Heart left ventricle (tissue), 13 donors: Measurements from ENCODE around the gene SSR1.

ENCODE experiments used
- CTCF ChIP-seq, 12 donors: fragments of 200-600 bp; sonication (generic) in 4 of 12; IDR thresholded peaks; one replicate each; pipeline versions ENCODE4 v1.5.0 to v1.8.0; 2018 to 2022; ENCODE audit warnings: antibody characterized with exemption in 12 of 12, mild to moderate bottlenecking in 5 of 12
- POLR2A ChIP-seq, 2 donors: fragments of 450-650 bp; IDR thresholded peaks; one replicate each; pipeline ENCODE4 v1.6.1; 2017; ENCODE audit warnings: antibody characterized with exemption in 2 of 2, mild to moderate bottlenecking in 2 of 2, moderate library complexity in 2 of 2
- donor health status: ischemic (EF 13 %, LVEDD 7.1; RV severe dilation, severe dysfunction).
- donor health status: DM: no; HTN: yes; CAD: no.
- donor health status: DM: no; HTN: no; CAD: no.
- donor health status: ischemic (EF 25% LVEDD 6.9; RV normal size, moderate dysfunction).
- donor health status: ischemic (EF 25% LVEDD 5.7; RV mildly dilated, moderate dysfunction).
- donor health status: ischemic (EF 35%, LVEDD 5.7; RV mildly dilated, moderate dysfunction).
- donor health status: nonischemic (EF 11% LVEDD 7.7; RV severe dilation, severe dysfunction).
- donor health status: DM: yes; HTN: yes; CAD: no.
- donor health status: PGD.
- donor health status: ischemic (EF 29% LVEDD 5.4; RV normal size, mild dysfunction).
- donor health status: nonischemic (EF 23%, LVEDD 6.1; RV moderate dilation, normal function).

- TF ChIP-seq CTCF (IDR thresholded peaks at IDR 0.05) (no peak), POLR2A (IDR thresholded peaks at IDR 0.05) (no peak)
Observed at GRCh38 chr6:7249391-7249790, 63.6 kb downstream of the SSR1 start.
